Lung microvascular endothelial cell (primary cell): ENCODE results near the gene CCNI2. TPM values are rescaled to one million over a fixed set of nuclear protein-coding genes. Genes with fewer than 3 reads are reported as not detected.

Source experiments
- DNase-seq, 2 donors: peaks; one replicate each; pipeline versions ENCODE4 v3.0.0 to v3.0.0-alpha.2; 2010; ENCODE audit warnings: low read depth in 2 of 2
- total RNA-seq: library from RNA; depleted of rRNA; stranded (reverse); fragments of >200 nt; gene quantifications from 2 replicates; pipeline ENCODE4 v1.2.1, GENCODE V29; 2014

The CCNI2 gene
- total RNA-seq = under 0.01 TPM in 1 of 2 replicates, not detected in the other

GRCh38 chr5:132746954-132747615 lies at the start of gene CCNI2:
CCNI2 (plus strand) TSS chr5:132747426; CDS start chr5:132747496, 70 bp downstream.
- DNase-seq = peak; percentile 26 to 28

GRCh38 chr5:132704875-132705274 lies 42.4 kb upstream of the CCNI2 start:
- DNase-seq = peak; percentile 23 to 59

GRCh38 chr5:132708645-132709044 lies 38.6 kb upstream of the CCNI2 start:
- no peak for DNase-seq

- DNase-seq = peak; percentile 24 to 28
These were observed 32.5 kb upstream of the CCNI2 start for GRCh38 chr5:132714456-132715307.

GRCh38 chr5:132718544-132719312 lies 28.5 kb upstream of the CCNI2 start:
- no peak for DNase-seq

- DNase-seq = no peak
These were observed 21.5 kb upstream of the CCNI2 start for GRCh38 chr5:132725745-132726144.

GRCh38 chr5:132729896-132730295 lies 17.3 kb upstream of the CCNI2 start:
- DNase-seq = no peak

GRCh38 chr5:132733499-132734148 lies 13.6 kb upstream of the CCNI2 start:
- DNase-seq = no peak

- no peak for DNase-seq
These were observed 12.5 kb upstream of the CCNI2 start for GRCh38 chr5:132734687-132735086.

- peak; percentile 95 to 96 for DNase-seq
These were observed 10.1 kb upstream of the CCNI2 start, which contains the start of gene KIF3A for GRCh38 chr5:132736853-132737833. KIF3A (minus strand) TSS chr5:132737546; CDS start chr5:132737419, 127 bp downstream.

- DNase-seq = no peak
These were observed 9.1 kb upstream of the CCNI2 start for GRCh38 chr5:132737982-132738681.

GRCh38 chr5:132739232-132739631 lies 8.0 kb upstream of the CCNI2 start:
- no peak for DNase-seq

- DNase-seq = no peak
These were observed 5.1 kb upstream of the CCNI2 start for GRCh38 chr5:132742158-132742557.

GRCh38 chr5:132742626-132743025 lies 4.6 kb upstream of the CCNI2 start:
- DNase-seq = no peak

- no peak for DNase-seq
These were observed 2.6 kb upstream of the CCNI2 start for GRCh38 chr5:132744659-132745058.

GRCh38 chr5:132746592-132746953 lies 653 bp upstream of the CCNI2 start:
- no peak for DNase-seq

- no peak for DNase-seq
These were observed 602 bp downstream of the CCNI2 start for GRCh38 chr5:132747616-132748440.

GRCh38 chr5:132748522-132749000 lies 1.3 kb downstream of the CCNI2 start:
- DNase-seq = no peak

GRCh38 chr5:132749506-132749905 lies 2.3 kb downstream of the CCNI2 start:
- no peak for DNase-seq
